GM12891 (cell line): ENCODE data around the gene RIPOR3.

Experiments
- PAX5 ChIP-seq: IDR thresholded peaks from 2 replicates; pipeline ENCODE4 v1.6.1; 2011; ENCODE audit warnings: low read length, moderate library complexity, mild to moderate bottlenecking; ENCODE audit not compliant: insufficient read depth, severe bottlenecking
- POLR2A ChIP-seq: IDR thresholded peaks from 2 replicates; pipeline ENCODE4 v1.6.1; 2011; ENCODE audit warnings: low read depth, low read length, control low read depth
- POLR2AphosphoS5 ChIP-seq: IDR thresholded peaks from 2 replicates; pipeline ENCODE4 v1.6.1; 2011; ENCODE audit warnings: low read depth, low read length, control low read depth
- SPI1 ChIP-seq: IDR thresholded peaks from 2 replicates; pipeline ENCODE4 v1.6.1; 2011; ENCODE audit warnings: low read depth, low read length, control low read depth
- TAF1 ChIP-seq: IDR thresholded peaks from 2 replicates; pipeline ENCODE4 v1.6.1; 2011; ENCODE audit warnings: low read depth, low read length, control low read depth

DNA sequence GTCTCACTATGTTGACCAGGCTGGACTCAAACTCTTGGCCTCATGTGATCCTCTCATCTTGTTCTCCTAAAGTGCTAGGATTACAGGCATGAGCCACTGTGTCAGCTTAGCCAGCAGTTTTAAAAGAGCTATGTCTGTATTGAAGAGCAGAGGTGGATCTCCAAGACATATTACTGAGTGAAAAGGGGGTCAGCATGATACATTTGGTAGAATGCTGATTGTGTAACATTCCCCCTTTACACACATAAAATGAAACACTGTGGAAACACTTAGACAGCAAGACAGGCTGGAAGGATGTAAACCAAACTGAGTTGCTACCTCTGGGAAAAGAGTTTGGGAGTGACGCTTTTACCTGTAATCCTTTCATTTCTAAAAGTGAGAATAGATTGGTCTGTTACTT is 1.7 kb upstream of the RIPOR3 start:
- TF ChIP-seq POLR2AphosphoS5, result no peak
- TF ChIP-seq PAX5, result no peak
- TF ChIP-seq POLR2A, result no peak
- TF ChIP-seq TAF1, result no peak
- TF ChIP-seq SPI1, result no peak
